ENCODE results near the gene GUCA2B. TPM values are rescaled to one million over a fixed set of nuclear protein-coding genes. Genes with fewer than 3 reads are reported as not detected.

Gene GUCA2B
- total RNA-seq, 1 experiment from 2014 or later: not detected

- Histone ChIP-seq H2BK12ac (ENCODE audit: insufficient read length, low read depth, low read length) (no peak overlapping the region), H3K4me1 (ENCODE audit: insufficient read depth, low read length) (no peaks in the 10 kb centered on the region), H3K79me1 (ENCODE audit: insufficient read depth, low read depth, low read length, poor library complexity, severe bottlenecking) (no peaks in the 10 kb centered on the region), H4K20me1 (ENCODE audit: control insufficient read depth, insufficient read depth, insufficient read length) (no peaks in the 10 kb centered on the region), H3K23ac (ENCODE audit: insufficient read length, low read depth, low read length) (no peak overlapping the region), H3K9me3 (ENCODE audit: control insufficient read depth, low read depth, low read length) (no peaks in the 10 kb centered on the region), H4K5ac (ENCODE audit: insufficient read length, low read depth, low read length) (no peak overlapping the region), H2BK5ac (ENCODE audit: insufficient read length, low read length) (no peak overlapping the region), H3K27me3 (ENCODE audit: insufficient read depth, low read length) (no peaks in the 10 kb centered on the region), H3T11ph (ENCODE audit: low read length) (no peak overlapping the region), H2BK20ac (ENCODE audit: low read depth, low read length, poor library complexity, severe bottlenecking) (no peak overlapping the region), H4K91ac (ENCODE audit: insufficient read length, low read depth, low read length) (no peak overlapping the region), H2BK120ac (ENCODE audit: low read depth, low read length, poor library complexity, severe bottlenecking) (no peak overlapping the region), H3K4me2 (ENCODE audit: insufficient read depth, insufficient read length, low read length) (no peak overlapping the region), H3K18ac (ENCODE audit: insufficient read length, low read depth, low read length) (no peak overlapping the region), H3K79me2 (ENCODE audit: insufficient read depth, low read length) (no peaks in the 10 kb centered on the region), H2AK5ac (ENCODE audit: insufficient read length, low read length) (no peak overlapping the region), H2AFZ (ENCODE audit: low read length) (no peak overlapping the region), H4K8ac (replicated peaks; ENCODE audit: insufficient read length, low read depth, low read length) (no peak overlapping the region), H3K14ac (ENCODE audit: insufficient read depth, low read length) (no peak overlapping the region), H3K23me2 (ENCODE audit: insufficient read length, low read depth, low read length, poor library complexity, severe bottlenecking) (no peaks in the 10 kb centered on the region), H3K9ac (ENCODE audit: extremely low read depth, insufficient read length, low read length) (no peak overlapping the region), H3K27ac (ENCODE audit: insufficient read length, low read depth, low read length) (no peak overlapping the region), H3K4ac (ENCODE audit: low read depth, low read length) (no peak overlapping the region), H2BK15ac (ENCODE audit: low read depth, low read length) (no peak overlapping the region), H3K56ac (ENCODE audit: insufficient read length, low read depth, low read length) (no peak overlapping the region)
- Mint-ChIP-seq H3K36me3 (ENCODE audit: insufficient read depth in 1 of 3, low read depth in 3 of 3) (peaks cover 5 to 28% (median 18%) of the 10 kb centered on the region in 3 experiments; a peak in 6 of 7 replicates), H3K4me1 (no peaks in the 10 kb centered on the region), H3K4me3 (no peak overlapping the region), H3K27ac (no peak overlapping the region), H3K27me3 (ENCODE audit: low read depth) (no peaks in the 10 kb centered on the region), H3K9me3 (no peaks in the 10 kb centered on the region)
- TF ChIP-seq CTCF (conservative IDR thresholded peaks at IDR 0.05): no peak
- WGBS (ENCODE audit: extremely low coverage, insufficient read length, low lambda C conversion rate): no CpG with 5 or more reads among the region's 5 CpGs
- DNase-seq: no peak
These were observed 45.0 kb downstream of the GUCA2B start for GRCh38 chr1:42198251-42198650.
